ENCODE measurements around the gene OLA1.

OLA1 gene

DNA sequence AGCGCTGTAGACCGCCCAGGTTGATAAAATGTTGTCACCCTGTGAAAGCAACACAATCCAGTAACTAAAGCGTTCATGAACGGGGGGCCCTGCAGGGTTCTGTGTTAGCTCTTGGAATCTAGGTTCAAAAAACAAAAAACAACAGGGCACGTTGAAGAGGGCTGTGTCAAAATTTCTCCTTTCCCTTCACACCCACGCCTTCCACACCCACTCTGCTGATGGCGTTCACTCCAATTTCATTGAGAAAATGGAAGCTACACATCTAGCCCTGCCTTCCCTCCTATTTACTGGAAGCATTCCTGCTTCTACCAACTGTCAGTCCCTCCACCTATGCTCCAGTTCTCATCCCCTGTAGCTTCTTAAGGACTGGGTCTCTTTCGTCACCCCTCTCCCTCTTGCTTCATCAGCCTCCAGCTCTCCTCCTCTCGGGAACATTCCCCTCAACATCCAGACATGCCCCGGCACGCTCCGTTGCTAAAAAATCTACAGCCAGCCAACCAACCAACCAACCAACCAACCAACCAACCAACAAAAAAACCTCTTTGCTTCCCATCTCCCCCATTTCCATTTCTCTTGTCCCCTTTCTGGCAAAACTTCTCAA is 184.7 kb downstream of the OLA1 start:
- DNase-seq (ENCODE audit: low read depth) = no peak

DNA sequence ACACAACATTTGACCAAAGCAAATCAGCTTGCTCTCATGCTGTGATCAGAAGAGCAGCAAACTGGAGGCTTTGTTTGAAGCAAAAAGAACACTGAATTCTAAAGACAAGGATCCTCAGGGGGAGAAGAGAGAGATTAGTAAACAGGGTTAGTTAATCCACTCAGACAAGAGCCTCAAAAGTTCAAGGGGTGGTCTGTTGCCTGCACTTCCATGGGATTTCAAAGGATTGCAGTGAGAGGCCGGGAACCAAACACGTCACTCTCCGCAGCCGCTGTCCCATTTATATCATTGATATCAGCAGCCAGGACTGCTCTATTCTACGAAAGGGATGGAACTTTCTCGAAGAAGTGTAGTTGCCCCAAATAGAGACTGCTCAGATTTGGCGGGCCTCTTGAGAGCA is 185.4 kb downstream of the OLA1 start:
- DNase-seq (ENCODE audit: low read depth) = no peak

DNA sequence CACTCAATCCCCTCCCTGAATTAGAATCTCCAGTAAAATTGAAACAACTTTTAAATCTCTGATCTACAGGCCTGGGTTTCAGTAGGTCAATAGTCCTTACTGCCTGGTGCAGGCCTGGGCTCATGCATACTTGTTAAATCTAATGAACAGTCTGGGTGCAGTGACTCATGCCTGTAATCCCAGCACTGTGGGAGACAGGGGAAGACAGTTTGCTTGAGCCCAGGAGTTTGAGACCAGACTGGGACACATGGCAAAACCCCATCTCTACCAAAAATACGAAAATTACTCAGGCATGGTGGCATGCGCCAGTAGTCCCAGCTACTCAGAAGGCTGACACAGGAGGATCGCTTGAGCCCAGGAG is 188.5 kb downstream of the OLA1 start:
- DNase-seq (ENCODE audit: low read depth) = no peak

DNA sequence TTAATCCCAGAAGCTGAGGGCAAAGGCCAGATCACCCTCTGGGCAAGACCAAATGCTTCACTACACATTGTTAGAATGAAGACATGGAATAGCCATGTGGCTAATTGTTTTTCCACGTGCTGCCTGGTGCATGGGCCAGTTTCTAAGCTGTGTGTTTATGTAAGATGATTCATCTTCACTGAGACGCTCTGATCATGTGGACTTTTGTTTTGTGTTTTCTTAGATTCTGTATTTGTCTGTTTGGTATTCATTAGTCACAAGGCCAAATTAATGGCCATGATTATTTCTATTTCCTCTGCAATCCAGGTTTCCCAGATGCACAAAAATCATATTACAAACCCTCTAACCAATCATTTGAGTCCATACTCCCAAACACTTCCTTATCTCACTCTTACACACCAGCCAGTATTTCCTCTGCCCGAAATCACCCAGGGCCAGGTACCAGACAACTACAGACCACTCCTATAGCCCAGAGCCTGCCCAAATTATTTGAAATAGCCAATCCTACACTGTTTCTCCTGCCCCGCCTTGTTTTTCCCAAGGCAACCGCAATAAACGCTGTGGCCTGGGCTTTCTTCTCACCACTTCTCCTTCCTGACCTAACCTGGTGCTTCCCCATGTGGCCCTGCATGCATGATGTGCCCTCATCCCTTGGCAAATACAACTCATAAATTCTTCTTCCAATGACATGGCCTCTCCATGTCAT is 189.0 kb downstream of the OLA1 start:
- no peak for DNase-seq (ENCODE audit: low read depth)

DNA sequence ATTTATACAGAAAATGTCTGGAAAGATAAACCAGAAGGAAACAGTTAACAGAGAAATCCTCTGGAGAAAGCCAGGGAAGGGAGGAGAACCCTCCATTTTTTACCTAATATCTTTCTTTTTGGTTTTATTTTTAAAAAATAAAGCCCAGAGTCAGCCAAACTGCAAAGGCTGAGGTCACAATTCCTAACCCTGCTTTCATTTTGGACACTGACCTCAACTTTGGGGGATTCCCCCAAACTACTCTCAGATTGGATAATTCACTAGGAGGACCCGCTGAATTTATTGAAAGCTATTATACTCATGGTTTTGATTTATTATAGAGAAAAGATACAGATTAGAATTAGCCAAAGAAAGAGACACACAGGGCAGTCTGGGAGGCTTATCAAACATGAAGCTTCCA is 189.9 kb downstream of the OLA1 start:
- DNase-seq (ENCODE audit: low read depth) = no peak

DNA sequence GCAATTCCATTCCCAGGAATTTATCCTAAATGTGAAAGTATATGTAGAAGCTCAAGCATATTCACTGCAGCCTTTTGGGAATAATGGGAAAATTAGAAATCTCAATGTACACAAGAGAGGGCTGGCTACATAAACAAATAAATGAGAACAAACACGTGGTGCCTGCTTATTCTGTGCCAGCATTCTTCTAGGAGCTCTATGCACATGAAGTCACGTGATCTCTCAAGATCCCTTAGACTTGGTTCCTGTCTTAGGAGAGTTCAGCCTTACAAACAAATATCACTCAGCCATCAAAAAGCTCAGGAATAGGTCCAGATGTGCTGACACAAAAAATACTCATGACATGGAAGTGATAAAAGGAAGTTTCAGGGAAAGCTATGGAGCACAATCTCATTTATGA is 190.3 kb downstream of the OLA1 start:
- no peak for DNase-seq (ENCODE audit: low read depth)

DNA sequence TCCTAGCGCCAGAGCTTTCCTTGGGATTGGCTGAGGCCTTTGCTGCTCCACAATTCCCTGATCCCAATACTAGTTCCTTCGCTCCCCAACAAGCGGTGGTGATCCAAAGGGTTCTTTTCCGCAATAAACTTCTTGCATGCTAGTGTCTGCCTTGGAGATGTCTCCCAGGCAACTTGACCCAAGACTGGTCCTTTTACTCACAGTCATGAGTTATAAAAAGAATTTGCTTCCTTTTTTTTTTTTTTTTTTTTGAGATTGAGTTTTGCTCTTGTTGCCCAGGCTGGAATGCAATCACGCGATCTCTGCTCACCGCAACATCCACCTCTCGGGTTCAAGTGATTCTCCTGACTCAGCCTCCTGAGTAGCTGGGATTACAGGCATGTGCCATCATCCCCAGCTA is 193.4 kb downstream of the OLA1 start:
- no peak for DNase-seq (ENCODE audit: low read depth)

DNA sequence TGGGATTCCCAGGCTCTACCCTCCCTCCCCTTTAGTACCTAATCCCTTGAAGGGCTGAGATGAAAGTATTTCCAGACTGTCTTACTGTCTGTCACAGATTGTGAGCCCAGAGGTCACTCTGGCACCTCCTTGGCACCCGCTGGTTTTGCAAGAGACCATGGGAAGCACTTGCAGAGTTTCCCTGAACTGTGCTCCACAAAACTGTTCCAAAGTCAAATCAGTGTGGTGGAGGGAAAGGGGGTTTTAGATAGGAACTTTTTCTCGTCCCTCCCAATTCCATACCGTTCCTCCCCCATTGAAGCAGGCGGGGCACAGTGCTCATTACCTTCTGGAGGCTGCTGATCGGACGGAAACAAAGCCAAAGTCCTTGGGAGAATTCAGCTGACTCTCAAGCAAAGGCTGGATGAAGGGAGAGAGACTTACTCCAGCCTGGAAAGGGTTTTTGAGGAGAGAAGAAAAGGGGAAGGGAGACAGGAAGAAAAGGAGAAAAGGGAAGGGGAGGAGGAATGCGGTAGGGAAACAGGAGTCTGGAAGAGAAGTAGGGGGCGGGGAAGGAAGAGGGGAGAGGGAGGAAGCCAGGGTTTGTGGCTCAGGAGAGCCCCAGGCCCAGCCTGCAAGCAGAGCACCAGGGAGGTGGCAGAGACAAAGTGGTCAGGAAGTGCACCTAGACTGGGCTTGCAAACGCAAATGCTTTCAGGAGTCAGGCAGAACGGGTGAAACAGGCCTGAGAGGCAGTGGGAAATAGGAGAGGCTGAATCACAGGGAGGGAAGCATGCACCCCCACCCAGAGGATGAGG is 194.8 kb downstream of the OLA1 start:
- DNase-seq (ENCODE audit: low read depth) = no peak

DNA sequence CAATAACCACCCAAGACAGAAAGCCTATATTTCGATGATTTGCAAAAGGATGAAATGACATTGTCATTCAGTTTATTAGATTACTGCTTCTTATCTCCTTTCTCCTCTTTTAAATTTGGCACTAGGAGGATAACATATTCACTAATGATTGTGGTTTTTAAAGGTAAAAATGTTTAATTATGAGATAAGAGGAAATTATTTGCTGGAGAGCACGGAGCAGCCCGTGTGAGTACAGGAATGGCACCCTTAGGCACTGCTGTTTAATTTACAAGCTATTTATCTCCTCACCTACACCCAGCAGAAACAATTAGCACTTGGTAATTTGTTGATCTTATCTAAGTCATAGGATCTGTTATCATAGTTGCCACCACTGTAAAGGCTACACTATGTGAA is 195.8 kb downstream of the OLA1 start:
- no peak for DNase-seq (ENCODE audit: low read depth)

DNA sequence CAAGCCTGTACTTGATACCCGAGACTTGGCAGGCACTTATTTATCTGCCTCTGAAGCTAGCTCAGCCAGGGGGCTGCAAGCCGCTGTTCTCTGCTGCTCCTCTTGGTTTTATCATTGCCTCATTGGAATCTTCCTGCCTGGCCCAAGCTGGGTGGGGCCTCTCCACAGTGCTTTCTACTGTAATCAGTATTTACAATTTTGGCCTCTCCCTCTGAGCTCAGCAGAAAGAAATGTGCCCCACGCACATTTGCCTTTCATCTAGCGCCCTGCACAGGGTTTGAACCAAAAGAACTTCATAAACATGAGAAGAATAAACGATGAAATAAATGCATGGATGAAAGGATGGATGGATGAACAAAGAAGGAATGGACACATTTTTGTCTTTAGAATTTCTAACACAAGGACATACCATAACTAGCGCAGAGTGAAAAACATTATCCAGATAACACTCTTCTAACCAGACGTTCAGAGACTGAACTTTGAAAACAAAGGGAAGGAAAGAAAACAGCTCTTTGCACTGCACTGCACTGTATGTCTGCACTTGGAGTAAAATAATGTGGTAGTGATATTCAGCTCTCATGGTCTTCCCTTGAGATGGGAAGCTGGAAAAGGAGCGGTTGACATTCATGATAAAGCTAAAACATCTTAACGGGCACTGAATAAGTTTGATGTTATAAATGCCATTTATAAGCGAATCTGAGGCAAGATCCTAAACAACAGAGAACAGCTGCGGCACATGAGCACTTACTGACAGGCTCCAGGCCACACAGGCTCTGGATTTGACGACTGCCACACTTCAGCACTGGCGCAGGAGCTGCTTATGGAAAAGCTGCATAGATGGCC is 196.4 kb downstream of the OLA1 start:
- no peak for DNase-seq (ENCODE audit: low read depth)

DNA sequence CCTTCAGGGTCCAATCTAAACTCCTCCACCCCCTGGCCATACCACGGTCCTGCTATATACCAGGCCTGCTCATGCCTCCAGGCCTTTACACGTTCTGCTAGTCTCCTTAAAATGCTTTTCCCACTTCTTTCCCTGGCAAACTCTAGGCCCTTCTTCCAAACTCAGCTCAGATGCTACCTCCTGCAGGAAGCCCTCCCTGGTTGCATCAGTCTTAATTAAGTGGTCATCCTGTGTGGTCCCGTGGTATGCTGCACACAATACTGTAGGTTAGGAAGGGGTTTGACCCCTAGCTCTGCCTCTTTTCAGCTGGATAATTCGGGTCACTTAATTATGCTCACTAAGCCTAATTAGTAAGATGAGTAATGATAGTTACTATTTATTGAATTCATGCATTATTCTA is 197.3 kb downstream of the OLA1 start:
- DNase-seq (ENCODE audit: low read depth) = no peak

DNA sequence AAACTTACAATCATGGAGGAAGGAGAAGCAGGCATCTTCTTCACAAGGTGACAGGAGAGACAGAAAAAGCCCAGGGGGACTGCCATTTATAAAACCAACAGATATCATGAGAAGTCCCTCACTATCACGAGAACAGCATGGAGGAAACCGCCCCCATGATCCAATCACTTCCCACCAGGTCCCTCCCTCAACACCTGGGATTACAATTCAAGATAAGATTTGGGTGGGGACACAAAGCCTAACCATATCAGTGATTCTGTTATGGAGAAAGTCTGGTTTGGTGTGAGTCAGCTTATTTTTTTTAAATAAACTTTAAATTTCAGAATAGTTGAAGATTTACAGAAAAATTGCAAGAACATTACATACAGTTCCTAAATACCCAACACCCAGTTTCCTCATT is 198.4 kb downstream of the OLA1 start:
- no peak for DNase-seq (ENCODE audit: low read depth)

DNA sequence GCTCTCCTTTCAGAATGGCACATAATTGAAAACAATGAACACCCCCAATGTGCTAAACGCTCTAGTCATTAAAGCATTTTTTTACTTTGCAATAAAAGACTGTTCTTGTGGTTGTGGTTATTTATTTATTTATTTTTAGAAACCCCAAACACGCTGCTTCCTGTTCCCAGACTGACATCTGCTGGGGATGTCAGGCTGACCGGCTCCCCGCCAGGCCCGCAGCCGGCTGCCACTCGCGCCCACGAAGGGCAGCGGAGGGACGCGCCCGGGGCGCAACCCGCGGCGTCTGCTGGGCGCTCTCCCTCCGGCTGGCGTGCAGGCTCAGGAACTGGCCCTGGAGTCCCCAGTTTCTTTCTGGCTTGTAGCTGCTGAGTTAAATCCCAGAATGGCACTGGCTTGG is 200.1 kb downstream of the OLA1 start:
- DNase-seq (ENCODE audit: low read depth) = no peak

DNA sequence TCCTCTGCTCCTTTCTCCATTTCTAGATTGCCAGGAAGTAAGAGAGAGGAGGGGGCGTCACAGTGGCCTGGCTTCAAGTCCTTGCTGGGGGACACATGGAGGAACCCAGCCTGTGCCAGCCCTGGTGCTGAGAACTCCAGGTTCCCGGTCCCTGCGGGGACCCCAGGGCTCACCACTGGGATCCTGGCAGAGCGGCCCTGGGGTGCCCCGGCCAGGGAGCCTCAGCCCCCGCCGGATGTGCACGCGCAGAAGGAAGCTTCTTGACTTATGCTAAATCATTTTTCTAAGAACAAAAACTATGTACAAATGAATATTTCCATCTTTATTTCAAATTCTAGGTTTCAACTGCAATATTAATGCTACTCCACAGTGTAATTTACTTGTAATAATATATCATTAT is 200.6 kb downstream of the OLA1 start:
- DNase-seq (ENCODE audit: low read depth) = no peak

DNA sequence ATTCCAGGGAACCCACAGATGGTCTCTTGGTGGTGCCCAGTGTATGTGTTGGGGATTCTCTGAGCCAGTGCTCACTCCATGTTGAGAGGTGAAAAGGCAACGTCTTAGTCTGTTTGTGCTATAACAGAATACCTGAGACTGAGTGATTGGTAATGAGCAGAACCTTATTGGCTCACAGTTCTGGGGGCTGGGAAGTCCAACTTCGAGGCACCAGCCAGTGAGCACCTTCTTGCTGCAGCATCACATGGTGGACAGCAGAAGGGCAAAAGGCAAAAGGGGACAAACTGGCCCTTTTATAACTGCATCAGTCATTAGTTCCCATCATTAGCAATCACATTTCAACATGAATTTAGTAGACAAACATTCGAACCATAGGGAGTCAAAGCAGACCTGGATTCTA is 202.2 kb downstream of the OLA1 start:
- DNase-seq (ENCODE audit: low read depth) = no peak

DNA sequence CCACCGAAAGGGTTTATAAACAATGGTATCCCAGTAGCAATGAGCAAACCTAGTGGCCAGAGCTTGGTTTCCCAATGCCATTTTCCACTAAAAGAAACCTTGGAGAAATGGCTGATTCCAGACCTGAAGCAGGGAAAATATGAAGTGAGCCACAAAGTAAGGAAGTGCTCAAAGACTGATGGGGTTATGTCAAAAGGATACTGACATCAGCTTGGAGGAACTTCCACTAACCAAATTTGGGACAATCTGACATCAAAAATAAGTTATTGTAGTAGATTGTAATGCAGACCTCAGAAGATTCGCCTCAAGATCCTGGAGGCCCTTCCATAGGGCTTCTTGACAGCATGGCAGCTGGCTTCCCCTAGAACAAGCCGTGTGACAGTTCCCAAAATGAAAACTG is 203.8 kb downstream of the OLA1 start:
- DNase-seq (ENCODE audit: low read depth) = no peak

DNA sequence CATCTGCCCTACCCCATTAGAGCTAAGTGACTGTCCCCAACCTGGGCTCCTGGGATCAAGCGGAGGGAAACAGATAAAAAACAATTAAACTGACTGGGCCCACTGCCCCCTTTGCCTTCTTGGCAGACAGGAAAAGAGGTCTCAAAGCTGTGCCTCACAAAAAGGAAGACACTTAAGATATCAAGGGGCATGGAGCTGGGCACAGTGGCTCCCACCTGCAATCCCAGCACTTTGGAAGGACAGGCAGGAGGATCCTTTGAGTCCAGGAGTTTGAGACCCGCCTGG is 208.0 kb downstream of the OLA1 start:
- DNase-seq (ENCODE audit: low read depth) = no peak

DNA sequence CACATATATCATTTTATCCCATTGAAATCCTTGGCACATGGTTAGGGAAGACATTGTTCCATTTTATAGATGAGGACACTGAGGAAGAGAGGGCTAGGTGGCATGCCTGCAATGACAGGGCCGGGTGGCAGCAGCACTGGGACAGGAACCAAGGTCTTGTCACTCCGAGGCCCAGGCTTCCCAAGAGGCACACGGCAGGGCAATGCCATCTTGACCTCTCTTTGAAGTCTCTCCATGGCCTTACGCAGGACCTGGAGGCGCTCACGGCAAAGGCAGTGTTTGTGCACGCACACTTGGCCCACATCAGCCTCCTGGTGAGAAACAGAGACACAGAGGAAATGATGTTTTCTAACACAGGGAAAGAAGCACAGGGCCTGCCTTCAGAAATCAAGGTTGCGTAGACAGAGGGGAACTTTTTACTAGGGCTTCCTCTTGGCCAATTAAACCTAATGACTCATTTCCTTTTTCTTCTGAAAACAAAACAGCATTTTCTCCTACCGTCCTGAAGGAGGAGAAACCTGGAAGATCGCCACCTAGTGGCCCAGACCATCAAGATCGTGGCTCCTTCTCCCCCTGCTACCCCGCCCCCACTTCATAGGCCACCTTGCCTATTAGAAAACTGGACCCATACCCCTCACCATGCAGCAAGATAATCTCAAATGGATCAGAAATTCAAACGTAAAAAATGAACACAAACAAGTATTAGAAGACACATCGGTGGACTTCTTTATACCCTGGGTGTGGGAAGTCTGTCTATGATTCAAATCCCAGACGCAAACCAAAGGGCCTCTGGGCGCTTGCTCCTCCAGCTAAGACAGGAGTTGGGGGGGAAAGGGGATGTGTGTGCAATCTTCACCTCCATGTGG is 208.5 kb downstream of the OLA1 start:
- peak; percentile 81 for DNase-seq (ENCODE audit: low read depth)

DNA sequence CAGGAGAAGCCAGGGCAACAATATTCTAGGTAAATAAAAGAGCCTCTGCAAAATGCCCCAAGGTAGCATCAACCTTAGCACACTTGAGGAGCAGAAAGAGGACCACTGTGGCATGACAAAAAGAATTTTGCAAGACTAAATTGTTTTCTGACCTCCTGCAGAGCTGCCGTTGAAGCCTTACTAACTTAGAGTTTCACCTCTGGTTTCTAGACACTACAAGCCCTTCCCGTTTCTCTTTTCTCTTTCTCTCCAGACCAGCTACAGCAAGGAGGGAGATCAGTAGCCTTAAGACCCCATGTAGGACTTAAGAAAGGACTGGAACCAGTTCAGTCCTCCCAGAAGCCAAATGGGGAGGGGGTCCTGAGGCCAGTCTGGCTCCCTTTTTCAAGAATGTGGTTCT is 209.9 kb downstream of the OLA1 start:
- DNase-seq (ENCODE audit: low read depth) = no peak

DNA sequence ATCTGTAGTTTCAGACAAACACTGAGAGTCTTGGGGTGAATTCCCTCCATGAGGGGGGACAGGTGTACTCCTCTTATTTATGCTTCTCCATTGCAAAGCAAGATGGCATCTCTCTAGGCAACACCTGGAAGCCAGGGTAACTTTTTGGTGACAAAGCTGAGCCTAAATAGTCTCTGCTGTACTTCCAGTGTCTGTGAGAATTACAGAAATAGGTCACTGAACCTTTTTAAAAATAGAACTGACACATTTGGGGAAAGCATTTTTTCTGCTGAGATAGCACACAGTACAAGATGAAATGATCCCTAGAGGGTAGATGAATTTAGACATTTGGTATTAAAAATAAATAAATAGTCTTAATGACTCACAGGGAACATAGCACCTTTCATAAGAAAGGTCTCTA is 211.5 kb downstream of the OLA1 start:
- DNase-seq (ENCODE audit: low read depth) = no peak

DNA sequence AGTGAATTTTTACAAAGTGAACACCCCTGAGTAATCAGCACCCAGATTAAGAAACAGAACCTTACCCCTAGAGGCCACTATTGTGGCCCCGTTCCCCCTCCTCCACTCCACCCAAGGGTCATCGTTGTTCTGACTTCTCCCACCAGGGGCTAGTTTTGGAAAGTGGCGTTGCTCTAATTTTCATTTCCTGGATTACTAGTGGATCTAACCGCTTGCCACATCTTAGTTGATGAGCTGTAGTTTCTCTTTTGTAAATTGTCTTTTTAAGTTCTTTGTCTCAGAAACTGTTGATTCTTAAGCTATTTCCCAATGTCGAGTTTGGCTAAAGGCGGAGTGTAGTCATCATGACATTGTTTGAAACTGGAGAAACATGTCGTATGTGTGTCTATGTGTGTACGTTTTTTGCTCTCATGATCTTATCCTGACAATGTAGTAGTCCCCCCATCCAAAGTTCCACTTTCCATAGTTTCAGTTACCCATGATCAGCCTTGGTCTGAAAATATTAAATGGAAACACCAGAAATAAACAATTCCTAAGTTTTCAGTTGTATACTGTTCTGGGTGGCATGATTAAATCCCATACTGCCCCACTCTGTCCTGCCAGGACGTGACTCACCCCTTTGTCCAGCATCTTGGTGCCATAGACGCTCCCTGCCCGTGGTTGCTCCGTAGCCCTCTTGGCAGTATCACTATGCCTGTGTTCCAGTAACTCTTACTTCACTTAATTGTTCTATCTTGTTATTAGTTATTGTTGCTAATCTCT is 212.2 kb downstream of the OLA1 start:
- no peak for DNase-seq (ENCODE audit: low read depth)

All from stimulated activated CD8-positive, alpha-beta memory T cell treated with anti-CD3 and anti-CD28 coated beads, Interleukin-7, amount 100 ng/mL, for 24 hours (primary cell).